Panc1 (cell line): Measurements from ENCODE around the gene IQCF6. TPM values are rescaled to one million over a fixed set of nuclear protein-coding genes. Genes with fewer than 3 reads are reported as not detected.

Experiments
- ATAC-seq: fragments of 200-7000 bp; cut with Tn5 transposase; 2 replicates; pipeline ENCODE4 v1.9.1; 2020; ENCODE audit warnings: mild to moderate bottlenecking, moderate library complexity
- BruUV-seq: library from RNA; stranded (reverse); fragments of 400-500 nt; replicated peaks from 2 replicates; lab custom pipeline; 2021; lab: Mats Ljungman, UMichigan
- CTCF ChIA-PET: fragments of 300-600 bp; sonication (Branson Sonifier 250); formaldehyde crosslinking; loops from one replicate; lab custom pipeline; 2022; ENCODE audit warnings: antibody characterized with exemption; lab: Charles Lee
- POLR2A ChIA-PET: fragments of 300-600 bp; sonication (Branson Sonifier 250); formaldehyde crosslinking; loops from one replicate; lab custom pipeline; 2022; ENCODE audit warnings: antibody characterized with exemption; lab: Charles Lee
- DNase-seq: peaks from one replicate; pipeline ENCODE4 v3.0.0-alpha.2; 2010; ENCODE audit warnings: low read depth, low spot score
- H3K27ac ChIP-seq: 2 replicates; pipeline ENCODE4 v1.5.1; 2011; ENCODE audit warnings: mild to moderate bottlenecking, low read length, inconsistent platforms
- H3K27me3 ChIP-seq: fragments of 200-500 bp; sonication (Bioruptor generic); 2 replicates; pipeline ENCODE4 v1.6.0; 2014; ENCODE audit warnings: low read length, inconsistent platforms; ENCODE audit not compliant: control insufficient read depth, insufficient read depth
- H3K36me3 ChIP-seq: fragments of 200-500 bp; sonication (Bioruptor generic); 2 replicates; pipeline ENCODE4 v1.5.1; 2014; ENCODE audit warnings: inconsistent platforms, mild to moderate bottlenecking, low read length, moderate library complexity; ENCODE audit not compliant: control insufficient read depth, insufficient read depth
- H3K4me1 ChIP-seq: 2 replicates; pipeline ENCODE4 v1.5.1; 2011; ENCODE audit warnings: inconsistent platforms, mild to moderate bottlenecking, low read length, moderate library complexity; ENCODE audit not compliant: control insufficient read depth, insufficient read depth
- H3K4me3 ChIP-seq, 2 experiments: 2 replicates each; pipeline ENCODE4 v1.5.1; 2011 to 2012; ENCODE audit warnings: low read depth in 2 of 2, low read length in 2 of 2, mild to moderate bottlenecking in 2 of 2, inconsistent platforms in 1 of 2, moderate library complexity in 1 of 2
- H3K9me3 ChIP-seq: fragments of 200-500 bp; sonication (Bioruptor generic); 2 replicates; pipeline ENCODE4 v1.5.1; 2014; ENCODE audit warnings: low read depth, mild to moderate bottlenecking, inconsistent platforms, low read length, moderate library complexity; ENCODE audit not compliant: control insufficient read depth, insufficient read depth
- CTCF ChIP-seq: fragments of 450-650 bp; IDR thresholded peaks from 2 replicates; pipeline ENCODE4 v1.5.1; 2017; ENCODE audit warnings: mild to moderate bottlenecking
- POLR2AphosphoS5 ChIP-seq: IDR thresholded peaks from 2 replicates; pipeline ENCODE4 v1.6.1; 2012; ENCODE audit warnings: mild to moderate bottlenecking, low read depth, low read length, moderate library complexity
- SIN3A ChIP-seq: IDR thresholded peaks from 2 replicates; pipeline ENCODE4 v1.6.1; 2012; ENCODE audit warnings: low read depth, mild to moderate bottlenecking, low read length, moderate library complexity, borderline replicate concordance; ENCODE audit not compliant: insufficient read depth
- TCF7L2 ChIP-seq: IDR thresholded peaks from 2 replicates; pipeline ENCODE4 v1.6.1; 2011; ENCODE audit warnings: mild to moderate bottlenecking, low read depth, low read length, inconsistent platforms
- in situ Hi-C: cut with HindIII; loops from 2 replicates; pipeline ENCODE4 v1.10.0; 2016; ENCODE audit warnings: low sequenced_read_pairs, low pct_unique_long_range_greater_than_20kb
- intact Hi-C: fragments of 100-400 bp; cut with micrococcal nuclease; formaldehyde crosslinking; loops from one replicate; pipeline ENCODE4 v1.10.0; 2022; ENCODE audit not compliant: unreplicated experiment
- total RNA-seq: library from RNA; stranded (reverse); gene quantifications from one replicate; pipeline ENCODE4 v1.2.1, GENCODE V29; 2021; ENCODE audit not compliant: unreplicated experiment
- TF ChIP-seq, protein P1 (sequence below), 2 experiments: IDR thresholded peaks; 2 replicates each; pipeline ENCODE4 v1.6.1; 2011 to 2012; ENCODE audit warnings: low read depth in 2 of 2, control low read depth in 1 of 2, low read length in 1 of 2, mild to moderate bottlenecking in 1 of 2, moderate library complexity in 1 of 2; ENCODE audit not compliant: insufficient read depth in 1 of 2

The IQCF6 gene
- total RNA-seq, 1 experiment from 2014 or later = not detected

DNA sequence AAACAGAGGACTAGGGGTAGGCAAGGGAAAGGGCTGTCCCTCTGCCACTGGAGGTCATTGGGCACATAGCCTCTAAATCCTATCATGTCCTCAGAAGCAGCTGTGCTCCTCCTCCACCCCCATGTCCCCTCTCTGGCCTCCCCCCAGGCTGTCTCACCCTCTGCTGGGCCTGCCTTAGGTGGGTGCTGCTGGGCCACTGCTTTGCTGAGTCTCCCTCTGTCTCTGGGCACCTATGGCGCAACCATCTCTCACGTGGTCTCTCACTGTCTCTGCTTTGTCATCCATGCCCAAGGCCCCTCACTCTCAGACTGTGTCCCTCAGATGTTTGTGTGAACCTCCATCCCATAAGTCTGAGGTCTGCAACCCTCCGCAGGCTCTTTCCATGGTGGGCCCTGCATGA is 35.0 kb upstream of the IQCF6 start:
- CTCF ChIA-PET = no interaction called here
- DNase-seq = no peak
- Histone ChIP-seq H3K27me3 (peaks cover 2% of the 10 kb centered on the region; the same call in 1 of the 2 replicates), H3K36me3 (no peaks in the 10 kb centered on the region), H3K4me1 (no peaks in the 10 kb centered on the region), H3K27ac (no peak overlapping the region), H3K4me3 (no peak overlapping the region), H3K9me3 (no peaks in the 10 kb centered on the region)
- intact Hi-C loops (no loop called here), in situ Hi-C loops (no loop called here)
- BruUV-seq = no TSS peak
- ATAC-seq = no peak
- TF ChIP-seq TCF7L2 = no peak
- TF ChIP-seq, protein P1, sequence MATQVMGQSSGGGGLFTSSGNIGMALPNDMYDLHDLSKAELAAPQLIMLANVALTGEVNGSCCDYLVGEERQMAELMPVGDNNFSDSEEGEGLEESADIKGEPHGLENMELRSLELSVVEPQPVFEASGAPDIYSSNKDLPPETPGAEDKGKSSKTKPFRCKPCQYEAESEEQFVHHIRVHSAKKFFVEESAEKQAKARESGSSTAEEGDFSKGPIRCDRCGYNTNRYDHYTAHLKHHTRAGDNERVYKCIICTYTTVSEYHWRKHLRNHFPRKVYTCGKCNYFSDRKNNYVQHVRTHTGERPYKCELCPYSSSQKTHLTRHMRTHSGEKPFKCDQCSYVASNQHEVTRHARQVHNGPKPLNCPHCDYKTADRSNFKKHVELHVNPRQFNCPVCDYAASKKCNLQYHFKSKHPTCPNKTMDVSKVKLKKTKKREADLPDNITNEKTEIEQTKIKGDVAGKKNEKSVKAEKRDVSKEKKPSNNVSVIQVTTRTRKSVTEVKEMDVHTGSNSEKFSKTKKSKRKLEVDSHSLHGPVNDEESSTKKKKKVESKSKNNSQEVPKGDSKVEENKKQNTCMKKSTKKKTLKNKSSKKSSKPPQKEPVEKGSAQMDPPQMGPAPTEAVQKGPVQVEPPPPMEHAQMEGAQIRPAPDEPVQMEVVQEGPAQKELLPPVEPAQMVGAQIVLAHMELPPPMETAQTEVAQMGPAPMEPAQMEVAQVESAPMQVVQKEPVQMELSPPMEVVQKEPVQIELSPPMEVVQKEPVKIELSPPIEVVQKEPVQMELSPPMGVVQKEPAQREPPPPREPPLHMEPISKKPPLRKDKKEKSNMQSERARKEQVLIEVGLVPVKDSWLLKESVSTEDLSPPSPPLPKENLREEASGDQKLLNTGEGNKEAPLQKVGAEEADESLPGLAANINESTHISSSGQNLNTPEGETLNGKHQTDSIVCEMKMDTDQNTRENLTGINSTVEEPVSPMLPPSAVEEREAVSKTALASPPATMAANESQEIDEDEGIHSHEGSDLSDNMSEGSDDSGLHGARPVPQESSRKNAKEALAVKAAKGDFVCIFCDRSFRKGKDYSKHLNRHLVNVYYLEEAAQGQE (IDR thresholded peaks at IDR 0.05; ENCODE audit: insufficient read depth in 1 of 2, low read depth in 2 of 2, low read length in 1 of 2) = no peak
- no peak for TF ChIP-seq SIN3A
- no peak for TF ChIP-seq CTCF
- no peak for TF ChIP-seq POLR2AphosphoS5
- POLR2A ChIA-PET = no interaction called here

DNA sequence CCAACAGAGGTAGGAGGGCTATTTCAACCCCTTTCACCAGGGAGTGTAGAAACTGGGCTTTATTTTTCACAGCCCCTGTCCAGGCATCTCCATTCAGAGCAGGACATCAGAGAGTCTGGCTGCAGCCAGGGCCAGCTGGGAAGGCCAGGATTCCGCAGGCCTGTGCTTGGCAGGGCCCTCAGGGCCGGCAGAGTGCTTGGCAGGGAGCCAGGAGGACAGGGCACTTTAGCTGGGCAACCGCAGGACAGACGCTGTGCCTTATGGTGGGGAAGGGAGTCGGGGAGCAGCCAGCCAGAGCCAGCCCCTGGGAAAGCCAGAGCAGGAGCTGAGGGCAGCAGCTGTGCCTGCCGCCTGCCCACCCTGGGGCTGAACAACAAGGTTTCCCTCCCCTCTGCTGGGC is 34.5 kb upstream of the IQCF6 start:
- no peak overlapping the region for H3K4me3 ChIP-seq
- in situ Hi-C loops = no loop called here
- H3K9me3 ChIP-seq = no peaks in the 10 kb centered on the region
- POLR2A ChIA-PET = no interaction called here
- no TSS peak for BruUV-seq
- peaks cover 2% of the 10 kb centered on the region; the same call in 1 of the 2 replicates for H3K27me3 ChIP-seq
- ATAC-seq = no peak
- H3K36me3 ChIP-seq = no peaks in the 10 kb centered on the region
- intact Hi-C loops = no loop called here
- no peaks in the 10 kb centered on the region for H3K4me1 ChIP-seq
- no peak for TF ChIP-seq TCF7L2
- TF ChIP-seq, protein P1 (IDR thresholded peaks at IDR 0.05; ENCODE audit: insufficient read depth in 1 of 2, low read depth in 2 of 2, low read length in 1 of 2) = no peak
- TF ChIP-seq CTCF = no peak
- no peak for TF ChIP-seq SIN3A
- TF ChIP-seq POLR2AphosphoS5 = no peak
- no peak overlapping the region for H3K27ac ChIP-seq
- CTCF ChIA-PET = no interaction called here
- no peak for DNase-seq
